Fibroblast of lung (primary cell): ENCODE measurements around the gene VPS72.

ENCODE experiments used
- EZH2 ChIP-seq: IDR thresholded peaks from 2 replicates; pipeline ENCODE4 v1.5.1; 2012; ENCODE audit warnings: low read length, control low read depth, mild to moderate bottlenecking; ENCODE audit errors: missing control alignments
- TF ChIP-seq, protein P1 (sequence below), 2 donors: IDR thresholded peaks in 1 of 2; conservative IDR thresholded peaks in 1 of 2; 1 replicate in 1 of 2; 2 replicates in 1 of 2; pipeline ENCODE4 v1.5.1; 2011 to 2012; ENCODE audit warnings: low read length in 2 of 2, control low read depth in 1 of 2, inconsistent platforms in 1 of 2, low read depth in 1 of 2, mild to moderate bottlenecking in 1 of 2

DNA sequence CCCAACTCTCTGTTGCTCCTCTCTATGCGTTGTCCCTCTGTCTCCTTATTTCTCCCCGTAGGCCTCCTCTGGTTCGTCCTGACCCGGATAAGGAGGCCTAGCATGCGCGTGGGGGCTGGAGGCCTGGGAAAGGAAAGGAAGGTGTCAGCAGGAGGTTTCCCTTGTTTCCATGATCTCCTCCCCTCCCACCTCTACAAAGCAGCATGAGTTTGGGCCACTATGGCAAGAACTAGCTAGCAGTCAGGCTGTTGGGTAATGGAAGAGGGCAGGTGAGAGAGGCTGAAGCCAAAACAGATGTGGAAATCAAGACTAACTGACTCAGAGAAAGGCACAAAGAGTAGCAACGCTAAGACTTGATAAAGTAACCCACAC lies 42.9 kb downstream of the VPS72 start:
- TF ChIP-seq, protein P1, sequence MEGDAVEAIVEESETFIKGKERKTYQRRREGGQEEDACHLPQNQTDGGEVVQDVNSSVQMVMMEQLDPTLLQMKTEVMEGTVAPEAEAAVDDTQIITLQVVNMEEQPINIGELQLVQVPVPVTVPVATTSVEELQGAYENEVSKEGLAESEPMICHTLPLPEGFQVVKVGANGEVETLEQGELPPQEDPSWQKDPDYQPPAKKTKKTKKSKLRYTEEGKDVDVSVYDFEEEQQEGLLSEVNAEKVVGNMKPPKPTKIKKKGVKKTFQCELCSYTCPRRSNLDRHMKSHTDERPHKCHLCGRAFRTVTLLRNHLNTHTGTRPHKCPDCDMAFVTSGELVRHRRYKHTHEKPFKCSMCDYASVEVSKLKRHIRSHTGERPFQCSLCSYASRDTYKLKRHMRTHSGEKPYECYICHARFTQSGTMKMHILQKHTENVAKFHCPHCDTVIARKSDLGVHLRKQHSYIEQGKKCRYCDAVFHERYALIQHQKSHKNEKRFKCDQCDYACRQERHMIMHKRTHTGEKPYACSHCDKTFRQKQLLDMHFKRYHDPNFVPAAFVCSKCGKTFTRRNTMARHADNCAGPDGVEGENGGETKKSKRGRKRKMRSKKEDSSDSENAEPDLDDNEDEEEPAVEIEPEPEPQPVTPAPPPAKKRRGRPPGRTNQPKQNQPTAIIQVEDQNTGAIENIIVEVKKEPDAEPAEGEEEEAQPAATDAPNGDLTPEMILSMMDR (conservative IDR thresholded peaks at IDR 0.05 in 1 of 2, IDR thresholded peaks at IDR 0.05 in 1 of 2; ENCODE audit: low read depth in 1 of 2, low read length in 2 of 2) = no peak
- no peak for TF ChIP-seq EZH2
